Measurements from ENCODE around the gene PBX1.

DNA sequence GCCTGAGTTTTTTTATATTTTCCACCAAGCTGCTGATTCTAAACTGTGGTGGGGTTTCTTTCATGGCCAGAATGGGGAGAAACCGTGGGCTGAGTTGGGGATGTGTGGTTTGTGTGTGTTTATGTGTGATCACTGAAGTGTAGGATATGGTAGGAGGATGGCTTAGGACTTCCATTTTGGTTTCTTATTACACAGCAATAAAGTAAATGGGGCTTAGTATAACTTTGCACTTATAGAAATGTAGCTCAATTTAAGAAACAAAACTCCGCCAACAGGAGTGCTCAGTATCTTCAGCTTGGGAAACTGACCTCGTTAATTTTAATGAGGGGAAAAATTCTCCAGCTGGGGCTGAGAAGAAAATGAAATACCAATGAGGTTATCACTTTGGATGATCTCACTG is 77.8 kb downstream of the PBX1 start:
- TF ChIP-seq, protein P1, sequence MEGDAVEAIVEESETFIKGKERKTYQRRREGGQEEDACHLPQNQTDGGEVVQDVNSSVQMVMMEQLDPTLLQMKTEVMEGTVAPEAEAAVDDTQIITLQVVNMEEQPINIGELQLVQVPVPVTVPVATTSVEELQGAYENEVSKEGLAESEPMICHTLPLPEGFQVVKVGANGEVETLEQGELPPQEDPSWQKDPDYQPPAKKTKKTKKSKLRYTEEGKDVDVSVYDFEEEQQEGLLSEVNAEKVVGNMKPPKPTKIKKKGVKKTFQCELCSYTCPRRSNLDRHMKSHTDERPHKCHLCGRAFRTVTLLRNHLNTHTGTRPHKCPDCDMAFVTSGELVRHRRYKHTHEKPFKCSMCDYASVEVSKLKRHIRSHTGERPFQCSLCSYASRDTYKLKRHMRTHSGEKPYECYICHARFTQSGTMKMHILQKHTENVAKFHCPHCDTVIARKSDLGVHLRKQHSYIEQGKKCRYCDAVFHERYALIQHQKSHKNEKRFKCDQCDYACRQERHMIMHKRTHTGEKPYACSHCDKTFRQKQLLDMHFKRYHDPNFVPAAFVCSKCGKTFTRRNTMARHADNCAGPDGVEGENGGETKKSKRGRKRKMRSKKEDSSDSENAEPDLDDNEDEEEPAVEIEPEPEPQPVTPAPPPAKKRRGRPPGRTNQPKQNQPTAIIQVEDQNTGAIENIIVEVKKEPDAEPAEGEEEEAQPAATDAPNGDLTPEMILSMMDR (IDR thresholded peaks at IDR 0.05): no peak
- no peak for TF ChIP-seq POLR2A (IDR thresholded peaks at IDR 0.05)

Data from esophagus squamous epithelium (tissue), 4 donors.